Stimulated activated CD8-positive, alpha-beta memory T cell treated with anti-CD3 and anti-CD28 coated beads, Interleukin-2, amount 100 ng/mL, for 1 hour (primary cell): Measurements from ENCODE around the gene SMARCB1.

Source experiments
- DNase-seq, 2 donors: peaks; one replicate each; pipeline ENCODE4 v3.0.0-alpha.2; 2020; ENCODE audit warnings: low read depth in 2 of 2

The SMARCB1 gene

DNA sequence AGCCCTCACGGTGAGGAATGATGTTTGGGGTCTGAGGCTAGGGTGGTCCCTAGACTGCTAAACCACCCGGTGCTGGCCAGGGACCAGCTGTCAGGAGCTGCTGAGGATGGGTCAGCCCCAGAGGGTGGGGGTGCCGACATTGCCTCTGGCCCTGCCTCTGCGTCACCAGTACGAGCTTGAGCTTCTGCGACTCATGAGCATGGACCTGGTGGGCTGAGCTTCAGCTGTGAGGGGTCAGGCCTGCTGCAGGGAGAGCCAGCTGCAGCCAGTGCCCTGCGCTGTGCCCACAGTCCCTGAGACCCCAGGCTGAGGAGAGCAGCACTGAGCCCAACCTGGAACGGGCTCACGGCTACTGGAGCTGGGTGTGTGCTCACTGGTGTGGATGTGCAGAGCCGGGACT lies 45.0 kb downstream of the SMARCB1 start:
- no peak for DNase-seq

DNA sequence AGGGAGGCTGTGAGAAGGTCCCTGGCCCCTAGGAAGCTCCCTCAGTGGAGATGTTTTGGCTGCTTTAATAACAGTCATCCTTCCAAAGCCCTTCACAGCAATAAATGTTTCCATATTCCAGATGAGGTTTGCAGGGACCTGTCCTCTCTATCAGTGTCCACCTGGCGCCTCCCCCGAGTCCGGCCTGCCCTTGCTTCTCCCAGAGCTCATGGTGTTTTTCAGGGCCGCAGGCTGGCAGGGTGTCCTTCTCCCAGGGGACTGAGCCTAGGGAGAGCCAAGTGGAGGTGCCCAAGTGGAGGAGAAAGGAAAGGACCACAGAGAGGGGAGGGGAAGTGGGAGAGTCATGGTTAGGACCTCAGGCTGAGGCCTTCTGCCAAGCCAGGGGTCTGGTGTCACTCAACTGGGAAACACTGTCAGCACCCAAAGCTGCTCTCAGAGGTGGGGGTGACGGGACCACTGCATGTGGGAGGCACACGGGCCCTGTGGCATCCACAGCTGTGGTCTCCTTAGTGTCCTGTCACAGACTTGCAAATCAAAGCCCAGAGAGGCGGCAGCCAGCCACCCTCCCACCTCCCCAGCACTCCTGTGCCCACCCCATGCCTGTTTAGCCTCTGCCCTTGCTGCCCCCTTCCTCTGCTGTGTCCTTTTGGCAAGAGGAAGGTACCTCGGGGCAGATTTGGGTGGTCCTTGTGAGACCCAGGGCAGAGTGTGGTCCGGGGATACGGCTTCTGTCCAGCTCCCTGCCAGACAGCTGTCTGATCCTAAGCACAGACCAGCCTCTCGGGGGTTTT lies 45.7 kb downstream of the SMARCB1 start:
- no peak for DNase-seq

DNA sequence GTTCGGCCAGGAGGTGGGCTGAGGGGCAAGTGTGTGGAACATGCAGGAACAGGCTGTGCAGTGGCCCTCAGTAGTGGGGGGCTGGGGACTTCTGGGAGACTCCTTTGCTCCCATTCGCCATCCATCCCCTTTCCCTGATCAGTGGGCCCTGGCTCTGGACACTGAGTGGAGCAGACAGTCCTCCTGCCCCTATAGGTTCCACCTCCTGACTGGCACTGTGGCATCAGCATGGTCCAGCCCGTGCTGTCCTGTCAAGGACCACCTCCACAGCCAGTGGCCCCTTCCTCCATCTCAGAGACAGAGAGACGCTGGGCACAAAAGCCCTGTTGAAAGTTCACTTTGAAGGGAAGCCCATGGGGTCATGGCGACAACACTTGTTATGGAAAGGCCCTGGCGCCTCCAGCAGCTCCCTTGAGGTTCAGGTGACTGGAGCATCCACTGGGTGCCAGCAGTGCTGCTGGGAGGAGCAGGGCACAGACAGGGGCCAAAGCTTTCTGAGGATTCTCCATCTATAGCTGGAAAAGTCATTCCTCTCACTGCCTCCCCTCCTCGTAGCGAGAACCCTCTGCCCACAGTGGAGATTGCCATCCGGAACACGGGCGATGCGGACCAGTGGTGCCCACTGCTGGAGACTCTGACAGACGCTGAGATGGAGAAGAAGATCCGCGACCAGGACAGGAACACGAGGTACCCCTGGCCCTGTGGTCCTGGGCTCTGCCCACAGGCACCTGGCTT lies 46.4 kb downstream of the SMARCB1 start:
- no peak for DNase-seq

DNA sequence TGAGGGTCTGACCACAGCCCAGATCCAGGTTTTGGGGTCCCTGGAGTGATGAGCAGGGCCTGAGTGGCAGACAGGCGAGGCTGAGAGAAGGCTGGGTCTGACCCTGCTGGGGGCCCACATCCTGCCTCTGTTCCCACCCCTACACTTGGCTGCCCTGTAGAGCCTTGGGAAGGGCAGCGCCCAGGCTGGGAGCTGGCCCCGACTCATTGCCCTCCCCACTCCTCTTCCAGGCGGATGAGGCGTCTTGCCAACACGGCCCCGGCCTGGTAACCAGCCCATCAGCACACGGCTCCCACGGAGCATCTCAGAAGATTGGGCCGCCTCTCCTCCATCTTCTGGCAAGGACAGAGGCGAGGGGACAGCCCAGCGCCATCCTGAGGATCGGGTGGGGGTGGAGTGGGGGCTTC lies 47.1 kb downstream of the SMARCB1 start:
- no peak for DNase-seq

DNA sequence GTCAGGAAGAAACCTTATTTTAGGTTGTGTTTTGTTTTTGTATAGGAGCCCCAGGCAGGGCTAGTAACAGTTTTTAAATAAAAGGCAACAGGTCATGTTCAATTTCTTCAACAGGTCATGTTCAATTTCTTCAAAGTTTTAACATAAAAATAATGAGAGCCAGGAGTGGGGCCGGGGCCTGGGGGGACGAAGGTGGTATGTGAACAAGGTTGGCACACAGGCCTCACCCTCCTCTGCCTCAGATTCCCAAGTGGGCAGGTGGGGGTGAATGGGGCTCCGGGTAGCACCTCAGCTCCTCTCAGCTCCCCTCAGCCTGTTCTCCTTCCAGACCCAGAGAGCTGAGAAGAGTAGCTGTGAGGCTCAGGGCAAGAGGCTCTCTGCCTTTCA lies 47.6 kb downstream of the SMARCB1 start:
- DNase-seq = no peak

DNA sequence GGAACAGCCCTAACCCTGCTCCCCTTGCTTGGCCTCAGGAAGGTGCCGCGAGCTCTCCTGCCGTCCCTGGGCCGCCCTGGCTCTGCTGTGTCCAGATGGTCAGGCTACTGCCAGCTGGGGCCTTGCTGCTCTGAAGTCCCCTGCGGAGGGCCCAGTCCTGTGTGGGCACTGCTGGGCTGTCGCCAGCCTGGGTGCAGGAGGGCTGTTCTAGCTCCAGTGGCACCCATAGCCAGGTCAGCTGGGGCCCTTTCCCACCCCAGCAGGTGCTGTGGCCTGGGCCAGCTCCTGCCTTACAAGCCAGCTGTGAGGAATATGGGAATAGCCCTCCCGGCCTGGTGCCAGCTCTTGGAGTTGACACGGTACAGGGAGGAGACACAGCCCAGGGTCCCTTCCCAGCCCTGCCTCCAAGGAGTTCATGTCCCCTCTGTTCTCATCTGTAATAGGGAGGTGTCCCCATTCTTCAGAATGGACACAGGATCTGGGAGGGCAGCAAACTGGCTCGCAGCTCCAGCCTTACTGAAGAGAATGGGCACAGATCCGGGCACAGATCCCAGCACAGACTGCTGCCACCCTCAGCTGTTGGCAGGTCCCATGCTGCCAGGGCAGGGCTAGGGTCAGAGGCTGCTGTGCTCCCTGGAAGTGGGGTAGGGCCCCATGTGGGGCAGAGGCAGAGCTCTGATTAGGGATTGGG lies 48.2 kb downstream of the SMARCB1 start:
- no peak for DNase-seq

DNA sequence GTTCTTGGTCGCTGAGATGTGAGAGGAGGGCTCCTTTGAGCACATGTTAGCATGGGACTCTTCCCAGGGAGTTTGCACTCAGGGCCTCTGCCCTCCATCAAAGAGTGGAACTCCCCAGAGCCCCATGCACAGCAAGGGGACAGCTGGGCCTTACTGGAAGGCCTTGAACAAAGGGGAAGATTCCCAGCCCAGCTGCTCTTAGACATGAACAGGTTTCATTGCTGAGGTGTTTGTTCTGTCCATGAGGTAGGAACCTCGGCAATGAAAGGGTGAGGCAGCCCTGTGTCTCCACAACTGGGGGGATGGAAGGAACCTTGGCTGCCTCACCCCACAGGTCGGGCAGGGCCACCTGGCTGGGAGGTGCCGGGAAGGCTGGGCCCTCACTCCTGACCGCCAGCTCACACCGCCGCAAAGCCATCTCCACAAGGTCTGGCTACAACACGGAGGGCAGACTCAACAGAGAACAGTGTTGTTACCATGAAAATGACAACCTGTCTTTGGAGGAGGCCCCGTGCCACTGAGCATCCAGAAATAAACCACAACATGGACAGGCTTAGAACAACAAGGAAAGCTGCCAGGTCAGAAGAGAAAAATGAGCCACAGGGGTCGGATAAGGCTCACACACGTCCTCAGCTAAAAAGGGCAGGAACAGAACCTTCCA lies 48.8 kb downstream of the SMARCB1 start:
- DNase-seq = no peak

DNA sequence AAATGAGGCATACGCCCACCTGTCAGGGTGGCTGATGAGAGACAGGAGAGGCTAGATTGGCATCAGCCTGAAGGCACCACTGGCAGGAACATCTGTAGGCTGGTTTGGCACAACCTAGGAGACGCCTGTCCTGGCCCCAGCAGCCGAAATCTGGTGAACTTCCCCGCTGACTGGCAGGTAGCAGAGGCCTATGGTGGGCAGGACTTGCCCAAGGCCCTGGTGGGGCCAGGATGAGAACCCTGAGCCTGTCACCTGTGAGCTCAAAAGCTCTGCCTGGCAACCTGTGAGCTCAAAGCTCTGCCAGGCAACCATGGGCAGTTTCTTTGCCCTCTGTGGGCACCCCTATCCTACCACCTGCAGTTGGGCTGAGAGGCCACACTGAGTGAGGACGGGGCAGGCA lies 49.5 kb downstream of the SMARCB1 start:
- DNase-seq = no peak

DNA sequence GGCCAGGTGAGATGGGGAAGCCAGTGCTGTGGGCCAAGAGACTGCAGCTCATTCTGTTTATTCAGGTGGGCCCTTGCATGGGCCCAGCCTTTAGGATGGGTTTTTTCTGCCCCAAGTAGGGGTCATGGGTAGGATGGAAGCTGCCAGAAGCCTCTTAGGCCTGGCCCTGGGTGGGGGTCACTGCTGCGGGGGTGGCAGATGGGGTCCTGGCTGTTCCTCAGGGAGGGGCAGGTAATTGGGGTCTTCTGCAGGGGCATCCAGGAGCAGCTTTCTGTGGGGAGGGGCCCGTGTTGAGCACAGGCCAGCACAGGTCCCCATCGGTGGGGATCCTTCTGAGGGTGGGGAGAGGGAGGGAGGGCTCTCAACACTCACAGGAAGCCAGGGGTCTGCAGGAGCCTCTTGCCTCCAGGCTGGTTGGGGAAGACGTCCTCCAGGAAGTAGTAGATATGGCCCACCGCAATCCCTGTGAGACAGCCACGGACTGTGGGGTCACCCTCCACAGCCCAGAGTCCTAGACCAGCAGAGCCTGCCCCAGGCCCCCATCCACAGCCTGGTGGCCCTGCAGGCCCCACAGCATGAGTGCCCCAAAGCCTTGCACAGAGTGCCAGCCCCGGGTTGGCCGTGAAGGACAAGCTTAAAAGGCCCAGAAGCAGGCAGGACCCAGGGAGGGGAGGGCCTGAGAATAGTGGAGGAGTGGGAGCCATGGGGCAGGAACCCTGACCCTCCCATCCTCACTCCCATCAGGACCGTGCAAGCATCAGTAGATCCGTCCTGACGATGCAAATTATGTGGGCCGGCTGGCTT lies 50.1 kb downstream of the SMARCB1 start:
- DNase-seq = no peak

DNA sequence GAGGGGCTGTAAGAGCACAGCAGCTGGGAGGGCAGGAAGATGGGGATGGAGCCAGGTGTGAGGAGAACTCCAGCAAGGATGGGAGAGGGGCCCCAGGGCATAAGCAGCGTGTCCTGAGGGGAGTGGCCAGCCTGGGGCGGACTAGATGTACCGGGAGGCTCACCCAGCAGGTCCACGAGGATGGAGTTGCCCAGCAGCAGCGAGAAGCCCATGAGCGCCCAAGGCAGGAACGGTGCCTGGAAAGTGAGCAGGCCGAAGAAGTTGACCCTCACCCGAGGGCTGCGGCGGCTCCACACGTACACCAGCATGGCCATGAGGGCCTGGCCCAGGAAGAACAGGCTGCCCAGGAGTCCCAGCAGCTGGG lies 50.7 kb downstream of the SMARCB1 start:
- DNase-seq = no peak

DNA sequence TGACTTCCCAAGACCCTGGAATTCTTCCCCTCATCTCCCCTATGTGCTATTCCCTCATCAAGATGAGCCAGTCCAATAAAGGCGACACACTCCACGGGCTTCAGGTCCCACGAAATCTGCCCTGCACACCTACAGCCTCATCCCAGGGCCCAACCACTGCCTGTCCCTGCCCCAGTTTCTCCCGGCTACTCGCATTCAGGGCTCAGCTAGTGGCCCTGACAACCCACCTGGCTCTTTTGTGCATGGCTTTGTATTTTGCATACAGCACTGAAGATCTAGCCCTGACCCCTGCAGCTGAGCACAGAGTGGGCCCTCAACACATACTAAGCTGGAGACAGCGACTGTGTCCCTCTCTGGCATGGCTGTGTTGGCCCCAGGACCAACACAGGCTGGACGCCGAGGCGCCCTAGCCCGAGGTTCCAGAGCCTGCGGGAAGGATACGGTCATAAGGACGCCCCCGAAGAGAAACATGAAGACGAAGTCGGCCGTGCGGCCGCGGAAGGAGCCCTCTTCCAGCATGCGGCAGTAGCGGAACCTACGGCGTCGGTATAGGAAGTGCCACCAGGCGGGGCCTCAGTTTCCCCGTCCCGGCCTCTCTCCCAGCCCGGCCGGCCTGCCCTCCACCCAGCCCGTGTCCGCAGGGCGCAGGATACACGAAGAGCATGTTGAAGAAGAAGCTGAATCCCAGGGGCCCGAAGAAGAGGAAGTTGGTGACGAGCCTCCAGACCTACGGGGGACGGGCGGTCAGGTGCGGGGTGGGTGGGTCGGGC lies 51.3 kb downstream of the SMARCB1 start:
- no peak for DNase-seq

DNA sequence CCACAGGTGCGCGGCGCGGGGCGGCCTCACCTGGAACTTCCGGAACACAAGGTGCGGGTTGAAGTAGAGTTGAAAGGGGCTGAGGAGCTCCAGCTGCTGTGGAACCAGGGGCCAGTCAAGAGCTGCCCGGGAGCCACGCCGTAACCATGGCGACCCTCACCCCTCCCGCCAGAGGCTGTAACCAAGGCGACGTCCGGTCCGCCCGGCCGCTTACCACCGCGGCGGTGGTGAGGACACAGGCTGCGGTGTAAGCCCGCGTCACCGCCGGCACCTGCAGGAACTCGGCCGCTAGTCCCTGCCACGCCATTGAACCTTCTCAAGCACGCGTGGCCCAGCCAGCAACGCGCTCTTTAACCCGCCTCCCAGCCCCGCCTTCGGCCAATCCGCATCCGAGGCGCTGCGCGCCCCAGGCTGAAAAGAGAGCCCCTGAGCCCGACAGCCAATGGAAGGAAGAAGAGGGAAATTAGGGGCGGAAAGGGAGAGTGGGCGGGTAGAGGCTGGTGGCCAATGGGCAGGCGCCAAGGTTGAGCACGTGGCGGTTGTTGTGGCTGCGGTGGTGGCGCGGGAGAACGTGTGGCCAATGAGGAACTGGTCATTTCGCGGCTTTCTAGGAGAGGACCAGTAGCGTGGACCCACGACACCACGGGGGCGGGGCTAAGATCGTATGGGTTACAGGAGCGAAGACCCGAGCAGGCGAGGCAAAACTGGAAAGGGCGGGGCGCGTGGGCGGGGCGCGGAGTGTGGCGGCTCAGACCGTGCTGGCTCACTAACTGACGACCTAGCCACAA lies 52.1 kb downstream of the SMARCB1 start, which contains the start of gene DERL3:
TSS of gene DERL3 (minus strand) at position 326 of the 788 bp plus-strand sequence. CDS start at position 307, 19 bp downstream.
- peak; percentile 87 to 88 for DNase-seq

DNA sequence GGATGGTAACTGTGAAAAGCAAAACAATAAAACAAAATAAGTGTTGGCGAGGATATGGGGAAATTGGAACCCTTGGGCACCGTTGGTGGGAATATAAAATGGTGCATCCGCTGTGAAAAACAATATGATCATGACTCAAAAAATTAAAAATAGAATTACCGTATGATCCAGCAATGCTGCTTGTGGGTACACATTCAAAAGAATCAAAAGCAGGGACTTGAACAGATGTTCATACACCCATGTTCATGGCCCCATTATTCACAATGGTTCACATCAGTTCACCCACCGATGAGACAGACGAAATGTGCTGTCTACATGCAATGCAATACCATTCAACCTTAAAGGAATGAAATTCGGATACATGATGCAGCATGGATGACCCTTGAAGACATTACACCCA lies 53.3 kb downstream of the SMARCB1 start:
- DNase-seq = no peak

DNA sequence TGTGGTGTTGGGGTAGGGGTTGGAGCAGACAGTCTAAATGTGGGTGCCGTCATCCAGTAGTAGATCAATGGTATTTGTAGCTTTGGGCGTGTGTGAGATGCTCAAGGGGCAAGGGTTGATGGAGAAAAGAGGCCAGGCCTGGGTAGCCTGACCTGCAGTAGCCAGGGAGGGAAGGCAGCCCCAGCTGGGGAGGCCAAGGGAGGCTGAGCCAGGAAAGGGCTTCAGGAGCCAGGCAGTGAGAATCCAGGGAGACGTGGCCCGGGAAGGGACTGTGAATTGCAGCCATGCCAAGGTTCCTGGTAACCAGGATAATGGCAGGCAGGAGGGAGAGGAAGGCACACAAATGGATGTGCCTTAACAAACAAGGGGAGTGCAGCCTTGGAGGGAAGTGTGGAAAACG lies 54.5 kb downstream of the SMARCB1 start:
- DNase-seq = no peak

DNA sequence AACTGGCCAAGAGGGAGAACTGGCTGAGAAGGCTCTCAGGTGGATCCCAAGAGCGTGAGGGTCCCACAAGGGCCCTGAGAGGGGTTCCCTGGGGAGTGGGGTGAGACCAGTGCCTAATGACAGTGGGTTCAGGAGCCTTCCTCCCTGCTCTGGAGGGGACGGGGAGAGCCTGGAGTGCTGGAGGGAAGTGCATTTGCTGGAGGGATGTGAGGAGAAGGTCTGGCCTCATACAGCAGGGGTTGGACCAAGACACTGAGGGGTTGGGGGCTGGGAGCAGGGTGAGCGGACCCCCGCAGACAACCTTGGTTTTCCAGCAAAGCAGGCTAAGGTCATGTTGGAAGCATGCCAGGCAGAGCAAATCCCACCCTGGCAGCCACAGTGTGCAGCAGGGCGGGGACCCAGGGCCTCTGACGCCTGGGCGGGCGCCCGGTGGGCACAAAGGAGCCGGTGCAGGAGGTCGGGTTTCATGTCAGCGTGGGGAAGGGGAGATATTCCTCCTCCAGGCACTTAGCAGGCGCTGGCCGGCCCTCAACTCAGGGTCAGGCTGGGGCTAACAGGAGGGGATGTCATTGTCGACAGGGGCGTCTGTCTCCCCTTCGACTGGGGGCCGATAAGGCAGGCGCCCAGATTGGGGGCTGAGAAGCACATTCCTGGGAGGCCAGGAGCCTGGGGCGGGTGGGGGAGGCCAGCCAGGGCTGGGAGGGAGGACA lies 55.1 kb downstream of the SMARCB1 start:
- no peak for DNase-seq

DNA sequence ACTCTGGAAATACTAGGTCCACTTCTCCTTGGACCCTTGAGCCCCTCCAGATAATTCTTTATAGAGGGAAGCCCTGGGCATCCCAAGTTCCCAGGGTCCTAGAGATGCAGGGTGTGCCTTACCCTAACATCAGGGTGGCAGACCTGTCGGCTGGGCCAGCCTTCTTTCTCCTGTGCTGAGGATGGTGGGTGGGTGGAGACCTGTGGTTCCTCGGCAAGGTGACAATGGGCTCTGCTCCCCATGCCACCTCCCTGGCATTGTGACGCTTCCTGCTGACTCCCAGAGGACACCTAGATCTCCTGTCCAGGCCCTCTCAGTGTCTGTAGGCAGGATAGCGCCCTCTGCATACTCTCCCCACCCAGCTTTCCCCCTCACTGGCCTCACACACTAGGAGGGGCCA lies 55.8 kb downstream of the SMARCB1 start:
- no peak for DNase-seq

DNA sequence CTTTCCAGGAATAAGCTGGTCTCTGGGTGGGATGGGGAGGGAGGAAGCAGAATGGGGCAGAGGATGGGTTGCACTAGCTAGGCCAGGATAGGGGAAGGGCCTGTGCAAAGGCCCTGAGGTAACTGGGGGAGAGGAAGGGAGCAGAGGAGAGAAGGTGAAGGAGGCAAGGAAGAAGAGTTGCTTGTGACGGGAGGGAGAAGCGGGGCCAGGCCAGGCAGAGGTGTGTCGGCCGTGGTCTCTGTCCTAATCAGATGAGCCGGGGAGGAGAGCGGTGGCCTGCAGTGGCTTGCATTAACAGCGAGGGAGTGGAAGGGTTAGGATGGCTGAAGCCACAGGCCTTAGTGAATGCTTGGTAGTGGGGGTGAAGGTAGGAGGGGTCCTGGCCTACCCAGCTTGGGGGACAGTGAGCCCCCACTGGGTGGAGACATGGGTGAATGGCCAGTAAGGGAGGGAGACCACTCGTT lies 58.0 kb downstream of the SMARCB1 start:
- DNase-seq = no peak

DNA sequence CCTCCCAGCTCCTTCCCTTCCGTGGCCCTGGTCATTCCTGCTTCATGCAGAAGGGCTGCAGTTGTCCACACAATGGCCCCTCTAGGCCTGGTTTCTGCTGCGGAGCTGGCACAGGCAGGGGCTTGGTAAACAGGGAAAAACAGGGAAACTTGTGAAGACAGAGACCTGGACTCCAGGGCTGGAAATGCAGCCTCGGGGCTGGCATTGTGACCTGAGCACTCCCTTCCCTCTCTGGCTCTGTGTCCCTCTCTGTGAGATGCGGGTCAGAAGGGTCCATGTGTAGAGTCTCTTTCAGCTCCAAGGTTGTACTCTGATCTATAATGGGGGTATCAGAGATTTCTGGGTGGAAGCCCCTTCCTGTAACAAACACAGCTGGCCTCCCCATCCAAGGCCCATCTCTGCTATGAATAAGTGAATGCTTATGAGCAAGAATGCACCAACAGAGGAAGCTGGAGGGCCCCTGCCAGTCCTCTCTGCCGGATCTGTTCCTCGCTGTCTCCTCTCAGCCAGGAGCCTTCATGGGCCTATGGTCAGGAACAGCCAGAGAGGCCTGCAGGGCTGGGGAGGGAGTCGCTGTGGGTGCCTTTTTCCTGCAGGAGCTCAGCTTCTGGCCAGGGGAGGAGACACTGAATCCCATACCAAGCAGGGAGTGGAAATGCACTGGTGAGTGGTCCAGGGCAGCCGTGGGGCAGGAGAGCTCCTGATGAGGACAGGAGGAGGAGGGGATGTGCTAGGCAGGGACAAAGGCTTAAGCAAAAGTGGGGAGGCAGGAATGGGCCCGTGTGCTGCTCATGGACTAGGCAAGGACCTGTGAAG lies 58.7 kb downstream of the SMARCB1 start:
- no peak for DNase-seq
